ENCODE results near the gene GHRH. TPM values are rescaled to one million over a fixed set of nuclear protein-coding genes. Genes with fewer than 3 reads are reported as not detected.

Gene GHRH
- total and polyA plus RNA-seq, 4 donors: not detected

DNA sequence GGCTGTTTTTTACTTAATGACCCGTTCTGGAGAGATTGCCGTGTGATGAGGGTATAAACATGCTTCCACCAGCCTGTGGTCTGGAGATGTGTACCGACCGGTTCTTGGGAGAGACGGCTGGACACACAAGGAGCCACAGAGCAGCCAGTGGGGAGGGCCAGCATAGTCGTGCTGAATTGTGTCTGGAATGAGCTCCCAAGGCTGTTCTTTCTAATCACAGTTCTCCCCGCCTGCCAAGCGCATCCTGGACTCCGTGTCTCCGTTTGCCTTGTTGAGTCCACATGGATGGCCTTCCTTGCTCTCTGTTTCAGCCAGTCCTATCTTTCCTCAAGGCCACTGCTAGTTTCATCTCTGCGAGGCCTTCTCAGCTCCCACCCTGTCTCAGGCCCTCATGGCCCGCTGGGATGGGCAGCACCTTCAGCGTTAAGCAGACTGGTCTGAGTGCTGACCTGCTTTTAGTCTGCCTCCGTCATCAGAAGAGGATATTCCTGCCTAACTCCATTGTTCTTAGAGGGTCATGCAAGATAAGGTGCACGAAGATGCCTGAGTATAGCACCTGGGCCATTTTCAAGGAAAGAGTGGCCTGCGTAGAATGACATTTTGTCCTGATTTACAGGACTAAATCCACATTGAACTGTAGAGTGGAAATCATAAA is 48.4 kb upstream of the GHRH start (continued):
- TF ChIP-seq, protein P1, sequence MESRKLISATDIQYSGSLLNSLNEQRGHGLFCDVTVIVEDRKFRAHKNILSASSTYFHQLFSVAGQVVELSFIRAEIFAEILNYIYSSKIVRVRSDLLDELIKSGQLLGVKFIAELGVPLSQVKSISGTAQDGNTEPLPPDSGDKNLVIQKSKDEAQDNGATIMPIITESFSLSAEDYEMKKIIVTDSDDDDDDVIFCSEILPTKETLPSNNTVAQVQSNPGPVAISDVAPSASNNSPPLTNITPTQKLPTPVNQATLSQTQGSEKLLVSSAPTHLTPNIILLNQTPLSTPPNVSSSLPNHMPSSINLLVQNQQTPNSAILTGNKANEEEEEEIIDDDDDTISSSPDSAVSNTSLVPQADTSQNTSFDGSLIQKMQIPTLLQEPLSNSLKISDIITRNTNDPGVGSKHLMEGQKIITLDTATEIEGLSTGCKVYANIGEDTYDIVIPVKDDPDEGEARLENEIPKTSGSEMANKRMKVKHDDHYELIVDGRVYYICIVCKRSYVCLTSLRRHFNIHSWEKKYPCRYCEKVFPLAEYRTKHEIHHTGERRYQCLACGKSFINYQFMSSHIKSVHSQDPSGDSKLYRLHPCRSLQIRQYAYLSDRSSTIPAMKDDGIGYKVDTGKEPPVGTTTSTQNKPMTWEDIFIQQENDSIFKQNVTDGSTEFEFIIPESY (IDR thresholded peaks at IDR 0.05): no peak
- TF ChIP-seq, protein P2, sequence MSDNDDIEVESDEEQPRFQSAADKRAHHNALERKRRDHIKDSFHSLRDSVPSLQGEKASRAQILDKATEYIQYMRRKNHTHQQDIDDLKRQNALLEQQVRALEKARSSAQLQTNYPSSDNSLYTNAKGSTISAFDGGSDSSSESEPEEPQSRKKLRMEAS (IDR thresholded peaks at IDR 0.05): no peak

DNA sequence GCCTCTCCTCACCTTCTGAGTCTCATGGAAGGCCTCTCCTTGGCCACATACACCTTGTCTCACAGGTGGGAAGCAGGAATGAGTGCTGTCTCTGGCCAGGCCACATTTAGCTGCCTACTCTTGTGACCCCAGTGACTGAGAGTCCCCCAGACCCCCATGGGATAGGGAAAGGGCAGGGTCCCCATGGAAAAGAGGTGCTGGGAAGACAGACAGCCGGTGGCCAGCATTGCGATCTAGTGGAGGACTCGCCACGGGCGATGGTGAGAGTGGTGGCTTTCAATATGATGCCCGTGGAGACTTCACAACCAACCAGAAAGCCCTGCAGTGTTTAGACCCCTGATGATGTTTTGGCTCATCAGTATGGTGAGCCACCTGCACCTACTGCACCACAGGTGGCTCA is 47.7 kb upstream of the GHRH start:
- no peak overlapping the region for H3K4me3 ChIP-seq (ENCODE audit: low read depth in 1 of 3, low read length in 3 of 3)
- H3K27me3 ChIP-seq (ENCODE audit: control insufficient read depth in 4 of 4, insufficient read depth in 4 of 4, low read length in 3 of 4): no peaks in the 10 kb centered on the region
- H3K4me1 ChIP-seq (ENCODE audit: control insufficient read depth in 4 of 4, insufficient read depth in 4 of 4, low read length in 3 of 4): peaks cover 0 to 2% (median 0%) of the 10 kb centered on the region in 4 donors
- no peak overlapping the region for H3K9ac ChIP-seq (ENCODE audit: low read depth in 1 of 2, low read length in 2 of 2)
- no peaks in the 10 kb centered on the region for H3K9me3 ChIP-seq (ENCODE audit: control insufficient read depth in 4 of 4, low read length in 3 of 4)
- 96% methylated on average over 6 of the region's 6 CpGs for WGBS
- no peak for DNase-seq (ENCODE audit: low spot score)
- peaks cover 0 to 18% (median 8%) of the 10 kb centered on the region in 4 donors for H3K36me3 ChIP-seq (ENCODE audit: control insufficient read depth in 4 of 4, insufficient read depth in 3 of 4, low read depth in 1 of 4, low read length in 3 of 4)
- H3K27ac ChIP-seq (ENCODE audit: low read depth in 1 of 2, low read length in 2 of 2): no peak overlapping the region
- TF ChIP-seq, protein P1 (IDR thresholded peaks at IDR 0.05): no peak
- no peak for TF ChIP-seq JUND (IDR thresholded peaks at IDR 0.05)
- TF ChIP-seq RXRA (IDR thresholded peaks at IDR 0.05): no peak
- TF ChIP-seq, protein P3, sequence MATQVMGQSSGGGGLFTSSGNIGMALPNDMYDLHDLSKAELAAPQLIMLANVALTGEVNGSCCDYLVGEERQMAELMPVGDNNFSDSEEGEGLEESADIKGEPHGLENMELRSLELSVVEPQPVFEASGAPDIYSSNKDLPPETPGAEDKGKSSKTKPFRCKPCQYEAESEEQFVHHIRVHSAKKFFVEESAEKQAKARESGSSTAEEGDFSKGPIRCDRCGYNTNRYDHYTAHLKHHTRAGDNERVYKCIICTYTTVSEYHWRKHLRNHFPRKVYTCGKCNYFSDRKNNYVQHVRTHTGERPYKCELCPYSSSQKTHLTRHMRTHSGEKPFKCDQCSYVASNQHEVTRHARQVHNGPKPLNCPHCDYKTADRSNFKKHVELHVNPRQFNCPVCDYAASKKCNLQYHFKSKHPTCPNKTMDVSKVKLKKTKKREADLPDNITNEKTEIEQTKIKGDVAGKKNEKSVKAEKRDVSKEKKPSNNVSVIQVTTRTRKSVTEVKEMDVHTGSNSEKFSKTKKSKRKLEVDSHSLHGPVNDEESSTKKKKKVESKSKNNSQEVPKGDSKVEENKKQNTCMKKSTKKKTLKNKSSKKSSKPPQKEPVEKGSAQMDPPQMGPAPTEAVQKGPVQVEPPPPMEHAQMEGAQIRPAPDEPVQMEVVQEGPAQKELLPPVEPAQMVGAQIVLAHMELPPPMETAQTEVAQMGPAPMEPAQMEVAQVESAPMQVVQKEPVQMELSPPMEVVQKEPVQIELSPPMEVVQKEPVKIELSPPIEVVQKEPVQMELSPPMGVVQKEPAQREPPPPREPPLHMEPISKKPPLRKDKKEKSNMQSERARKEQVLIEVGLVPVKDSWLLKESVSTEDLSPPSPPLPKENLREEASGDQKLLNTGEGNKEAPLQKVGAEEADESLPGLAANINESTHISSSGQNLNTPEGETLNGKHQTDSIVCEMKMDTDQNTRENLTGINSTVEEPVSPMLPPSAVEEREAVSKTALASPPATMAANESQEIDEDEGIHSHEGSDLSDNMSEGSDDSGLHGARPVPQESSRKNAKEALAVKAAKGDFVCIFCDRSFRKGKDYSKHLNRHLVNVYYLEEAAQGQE (IDR thresholded peaks at IDR 0.05): no peak
- TF ChIP-seq, protein P2 (IDR thresholded peaks at IDR 0.05): no peak
- no peak for TF ChIP-seq GABPA (IDR thresholded peaks at IDR 0.05 in 1 of 2, conservative IDR thresholded peaks at IDR 0.05 in 1 of 2)
- no peak for TF ChIP-seq RAD21 (IDR thresholded peaks at IDR 0.05)
- no peak for TF ChIP-seq HNF4G (IDR thresholded peaks at IDR 0.05)
- TF ChIP-seq, protein P4, sequence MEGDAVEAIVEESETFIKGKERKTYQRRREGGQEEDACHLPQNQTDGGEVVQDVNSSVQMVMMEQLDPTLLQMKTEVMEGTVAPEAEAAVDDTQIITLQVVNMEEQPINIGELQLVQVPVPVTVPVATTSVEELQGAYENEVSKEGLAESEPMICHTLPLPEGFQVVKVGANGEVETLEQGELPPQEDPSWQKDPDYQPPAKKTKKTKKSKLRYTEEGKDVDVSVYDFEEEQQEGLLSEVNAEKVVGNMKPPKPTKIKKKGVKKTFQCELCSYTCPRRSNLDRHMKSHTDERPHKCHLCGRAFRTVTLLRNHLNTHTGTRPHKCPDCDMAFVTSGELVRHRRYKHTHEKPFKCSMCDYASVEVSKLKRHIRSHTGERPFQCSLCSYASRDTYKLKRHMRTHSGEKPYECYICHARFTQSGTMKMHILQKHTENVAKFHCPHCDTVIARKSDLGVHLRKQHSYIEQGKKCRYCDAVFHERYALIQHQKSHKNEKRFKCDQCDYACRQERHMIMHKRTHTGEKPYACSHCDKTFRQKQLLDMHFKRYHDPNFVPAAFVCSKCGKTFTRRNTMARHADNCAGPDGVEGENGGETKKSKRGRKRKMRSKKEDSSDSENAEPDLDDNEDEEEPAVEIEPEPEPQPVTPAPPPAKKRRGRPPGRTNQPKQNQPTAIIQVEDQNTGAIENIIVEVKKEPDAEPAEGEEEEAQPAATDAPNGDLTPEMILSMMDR (IDR thresholded peaks at IDR 0.05; ENCODE audit: low read depth, low read length, missing input control): no peak
- no peak for TF ChIP-seq NR2F2 (IDR thresholded peaks at IDR 0.05)
- no peak for TF ChIP-seq YY1 (IDR thresholded peaks at IDR 0.05)
- no peak for TF ChIP-seq FOXA1 (IDR thresholded peaks at IDR 0.05)
- TF ChIP-seq, protein P5, sequence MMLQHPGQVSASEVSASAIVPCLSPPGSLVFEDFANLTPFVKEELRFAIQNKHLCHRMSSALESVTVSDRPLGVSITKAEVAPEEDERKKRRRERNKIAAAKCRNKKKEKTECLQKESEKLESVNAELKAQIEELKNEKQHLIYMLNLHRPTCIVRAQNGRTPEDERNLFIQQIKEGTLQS (IDR thresholded peaks at IDR 0.05): no peak
- no peak for TF ChIP-seq TAF1 (conservative IDR thresholded peaks at IDR 0.05)
- no peak for TF ChIP-seq SP1 (IDR thresholded peaks at IDR 0.05)
- no peak for TF ChIP-seq FOXA2 (IDR thresholded peaks at IDR 0.05)
- TF ChIP-seq EGR1 (IDR thresholded peaks at IDR 0.05; ENCODE audit: low read depth in 2 of 2): no peak
- no peak for TF ChIP-seq HNF4A (conservative IDR thresholded peaks at IDR 0.05)

All from liver (tissue), 9 donors.